ENCODE measurements around the gene GRIK2.
"Not testable (repeated sequence)": the region's sequence is repeated elsewhere in the genome, so short reads cannot be mapped to it uniquely, and the experiment has no call there.

The GRIK2 gene

GRCh38 chr6:101393251-101393828 lies at the start of gene GRIK2:
Gene GRIK2 (plus strand): TSS chr6:101393708.
- FAIRE-seq = no peak
- peak; percentile 56 for DNase-seq (ENCODE audit: low spot score)

DNA sequence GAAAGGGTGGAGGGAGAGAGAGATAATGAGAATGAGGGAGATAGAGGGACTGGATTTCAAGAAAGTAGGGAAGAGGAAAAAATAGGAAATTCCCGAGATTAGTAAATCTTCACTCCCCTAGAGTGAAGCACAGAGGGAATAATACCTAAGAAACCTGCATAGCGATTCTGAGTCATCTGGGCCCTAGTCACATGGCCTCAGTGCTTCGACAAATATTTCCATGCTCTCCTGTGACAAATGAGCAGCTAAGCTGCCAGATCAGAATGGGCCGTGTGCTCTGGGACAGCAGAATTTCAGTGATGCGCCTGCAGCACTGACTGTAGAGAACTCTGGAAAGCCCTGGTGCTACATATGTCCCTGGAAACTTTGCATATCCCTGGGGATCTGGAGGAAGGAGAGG lies 48.6 kb upstream of the GRIK2 start:
- no peak for DNase-seq (ENCODE audit: low spot score)
- no peak for FAIRE-seq

DNA sequence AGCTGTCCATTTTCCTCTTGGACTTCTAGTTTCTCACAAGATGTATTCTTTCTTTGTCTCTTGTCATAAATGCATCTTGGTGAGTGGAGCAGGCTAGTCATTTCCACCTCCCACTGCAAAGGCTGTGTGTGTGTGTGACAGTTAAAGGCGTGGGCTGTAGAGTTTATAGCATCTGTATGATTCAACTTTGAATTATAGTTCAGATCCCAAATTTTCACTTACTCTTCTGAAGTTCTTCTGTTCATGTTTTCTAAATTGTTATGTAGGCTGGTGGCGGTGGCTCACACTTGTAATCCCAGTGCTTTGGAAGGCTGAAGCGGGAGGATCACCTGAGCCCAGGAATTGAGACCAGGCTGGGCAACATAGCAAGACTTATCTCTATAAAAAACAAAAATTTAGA lies 44.7 kb upstream of the GRIK2 start:
- DNase-seq (ENCODE audit: low spot score) (no peak), FAIRE-seq (no peak)

DNA sequence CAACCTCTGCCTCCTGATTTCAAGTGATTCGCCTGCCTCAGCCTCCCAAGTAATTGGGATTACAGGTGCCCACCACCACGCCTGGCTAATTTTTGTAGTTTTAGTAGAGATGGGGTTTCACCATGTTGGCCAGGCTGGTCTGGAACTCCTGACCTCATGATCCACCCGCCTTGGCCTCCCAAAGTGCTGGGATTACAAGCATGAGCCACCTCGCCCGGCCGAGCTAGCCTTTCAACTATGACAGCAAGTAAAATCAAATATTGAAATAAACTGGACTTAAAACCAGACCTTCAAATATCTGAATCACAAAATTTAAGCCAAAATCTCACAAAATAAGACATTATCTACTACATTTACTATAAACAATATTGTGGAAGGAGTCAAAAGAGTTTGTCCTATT lies 42.9 kb upstream of the GRIK2 start:
- DNase-seq (ENCODE audit: low spot score); FAIRE-seq: not testable (repeated sequence)

GRCh38 chr6:101351173-101351572 lies 42.3 kb upstream of the GRIK2 start:
- no peak for FAIRE-seq

GRCh38 chr6:101352316-101352715 lies 41.2 kb upstream of the GRIK2 start:
- DNase-seq (ENCODE audit: low spot score) = no peak
- FAIRE-seq = no peak

More at GRCh38 chr6:101351173-101351572, 42.3 kb upstream of the GRIK2 start:
- DNase-seq (ENCODE audit: low spot score) = no peak

GRCh38 chr6:101365181-101365580 lies 28.3 kb upstream of the GRIK2 start:
- no peak for FAIRE-seq
- no peak for DNase-seq (ENCODE audit: low spot score)

DNA sequence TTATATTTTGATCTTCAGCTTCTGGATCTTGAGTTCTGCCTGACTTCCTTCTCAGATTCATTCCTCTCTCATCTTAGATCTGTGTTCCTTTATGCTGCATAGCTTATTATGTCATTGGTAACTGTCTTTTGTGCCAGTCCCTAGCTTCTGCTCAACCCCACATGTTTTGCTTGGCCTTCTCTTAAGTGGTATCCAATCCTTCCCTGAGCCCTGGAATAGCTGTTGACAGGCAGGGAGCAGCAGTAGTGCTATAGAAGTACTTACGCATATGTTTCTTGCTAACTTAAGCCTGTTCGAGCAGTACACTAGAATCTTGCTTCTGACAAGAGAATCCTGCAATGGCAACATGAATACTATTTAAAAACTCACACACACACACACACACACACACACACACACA lies 13.6 kb upstream of the GRIK2 start:
- DNase-seq (ENCODE audit: low spot score) (no peak), FAIRE-seq (no peak)

- DNase-seq (ENCODE audit: low spot score) = no peak
- no peak for FAIRE-seq
Measured at GRCh38 chr6:101380897-101381630, 12.4 kb upstream of the GRIK2 start.

GRCh38 chr6:101383747-101384146 lies 9.8 kb upstream of the GRIK2 start:
- FAIRE-seq; DNase-seq (ENCODE audit: low spot score): not testable (repeated sequence)

DNA sequence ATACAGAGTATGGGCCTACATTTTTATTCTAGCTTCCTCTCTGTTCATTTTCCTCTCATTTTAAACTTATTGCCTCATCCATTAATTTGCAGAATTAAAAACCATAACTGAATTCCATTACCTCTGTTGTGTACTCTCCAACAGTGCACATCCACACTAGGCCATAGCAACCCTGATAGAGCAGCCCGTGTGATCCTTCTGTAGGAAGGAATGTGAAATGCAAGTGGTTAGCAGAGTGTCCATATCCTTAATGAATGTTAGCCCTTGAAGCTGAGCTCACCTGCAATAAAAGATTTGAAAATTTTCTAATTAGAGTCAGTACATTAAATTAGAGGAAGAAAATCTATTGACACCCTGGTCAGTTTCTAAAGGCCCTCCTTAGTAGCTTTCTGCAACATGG lies 6.5 kb upstream of the GRIK2 start:
- FAIRE-seq (no peak), DNase-seq (ENCODE audit: low spot score) (no peak)

- FAIRE-seq (no peak), DNase-seq (ENCODE audit: low spot score) (peak; percentile 6)
Measured at GRCh38 chr6:101391772-101392585, 1.5 kb upstream of the GRIK2 start.

DNA sequence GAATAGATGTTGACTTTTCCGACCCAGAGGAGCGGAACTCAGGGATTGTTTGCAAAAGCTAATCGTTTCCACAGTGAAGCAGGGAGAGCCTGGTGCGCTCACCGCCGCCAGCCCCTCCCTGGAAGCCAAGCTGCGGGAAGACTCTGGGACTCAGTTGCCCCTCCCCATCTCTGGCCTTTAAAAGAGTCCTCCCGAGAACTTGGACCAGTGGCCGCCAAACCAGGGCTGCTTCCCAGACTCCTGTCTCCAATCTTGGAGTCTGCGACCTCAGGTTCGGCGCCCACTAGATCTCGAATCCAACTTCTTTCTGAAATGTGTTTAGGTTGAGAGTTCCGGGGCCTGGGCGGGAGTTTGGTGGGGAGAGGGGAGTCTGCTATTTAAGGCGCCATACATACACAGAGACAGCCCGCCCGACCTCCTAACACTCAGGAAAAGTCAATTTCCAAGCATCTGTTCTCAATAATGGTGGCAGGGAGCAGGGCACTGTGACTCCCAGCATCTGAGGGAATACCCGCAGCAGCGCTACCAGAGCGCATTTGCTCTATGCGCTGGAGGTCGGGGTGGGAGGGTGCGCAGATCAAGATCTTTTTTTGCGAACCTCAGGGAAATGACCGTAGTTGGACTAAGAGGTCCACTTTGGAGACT lies 800 bp upstream of the GRIK2 start:
- DNase-seq (ENCODE audit: low spot score) (no peak), FAIRE-seq (no peak)

DNA sequence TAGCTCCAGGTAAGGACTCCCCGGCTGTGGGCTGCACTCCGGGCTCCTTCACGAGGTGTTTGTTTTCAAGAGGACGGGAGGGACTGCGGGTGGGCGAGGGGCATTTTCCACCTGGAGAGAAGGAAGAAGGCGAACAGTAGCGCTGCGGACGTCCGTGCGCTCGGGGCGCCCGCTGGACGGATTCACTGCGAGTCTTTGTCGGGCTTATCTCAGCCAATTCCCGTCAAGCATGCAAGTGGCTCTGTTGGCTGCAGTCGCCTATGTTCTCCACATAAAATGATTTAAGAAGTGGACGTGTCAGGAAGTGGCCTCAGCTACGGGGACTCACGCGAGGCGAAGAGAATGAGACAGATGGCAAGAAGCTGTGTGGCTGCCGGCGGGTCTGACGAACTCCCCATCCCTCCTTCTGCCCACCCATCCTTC lies 332 bp downstream of the GRIK2 start:
- FAIRE-seq (no peak), DNase-seq (ENCODE audit: low spot score) (no peak)

- DNase-seq (ENCODE audit: low spot score) (no peak), FAIRE-seq (no peak)
Measured at GRCh38 chr6:101394936-101395335, 1.4 kb downstream of the GRIK2 start.

DNA sequence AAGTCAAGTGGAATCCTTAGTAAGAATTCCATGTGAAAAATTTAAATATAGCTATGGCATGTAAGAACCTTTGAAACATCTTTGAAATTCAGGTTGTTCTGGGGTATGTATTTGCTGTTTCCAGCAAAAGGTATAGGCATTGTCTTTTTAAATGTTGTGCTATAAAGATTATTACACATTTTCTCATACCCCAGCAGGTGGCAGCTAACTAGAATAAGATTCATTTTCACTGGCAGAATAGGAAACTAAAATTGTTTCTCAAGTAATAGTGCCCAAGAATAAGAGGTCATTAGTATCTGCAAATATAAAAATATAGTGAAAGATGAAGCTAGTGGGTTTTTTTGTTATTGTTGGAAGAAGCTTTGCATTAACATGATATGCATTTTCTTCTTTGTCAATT lies 1.8 kb downstream of the GRIK2 start:
- FAIRE-seq = no peak
- no peak for DNase-seq (ENCODE audit: low spot score)

GRCh38 chr6:101396548-101397173 lies 3.2 kb downstream of the GRIK2 start:
- FAIRE-seq = no peak
- peak; percentile 30 for DNase-seq (ENCODE audit: low spot score)

DNA sequence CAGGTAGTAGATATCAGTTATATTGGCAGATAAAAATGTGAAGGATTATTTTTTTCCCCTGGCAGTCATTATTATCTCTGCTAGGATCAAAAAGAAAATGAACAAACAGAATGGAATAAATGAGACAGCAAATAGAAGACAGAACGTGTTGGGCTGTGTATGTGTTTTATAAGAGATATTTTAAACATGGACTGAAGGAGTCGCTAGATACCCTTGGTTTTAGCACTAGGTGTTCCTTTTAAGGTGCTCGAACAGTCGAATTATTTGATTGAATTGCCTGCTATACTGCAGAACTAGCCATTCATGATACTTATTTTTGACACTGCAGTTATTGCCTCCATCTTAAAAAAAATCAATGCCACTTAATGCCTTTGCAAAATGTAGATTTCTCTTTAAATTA lies 3.7 kb downstream of the GRIK2 start:
- FAIRE-seq = no peak
- no peak for DNase-seq (ENCODE audit: low spot score)

- no peak for DNase-seq (ENCODE audit: low spot score)
- no peak for FAIRE-seq
Measured at GRCh38 chr6:101398716-101399615, 5.5 kb downstream of the GRIK2 start.

- DNase-seq (ENCODE audit: low spot score) (no peak), FAIRE-seq (no peak)
Measured at GRCh38 chr6:101399616-101400162, 6.2 kb downstream of the GRIK2 start.

Measured in urothelium cell line (cell line).